Colon (tissue), 2 donors: ENCODE results near the gene CHST2.
"Not testable (repeated sequence)": the region's sequence is repeated elsewhere in the genome, so short reads cannot be mapped to it uniquely, and the experiment has no call there.

Source experiments
- FAIRE-seq: peaks from 2 replicates; lab custom pipeline; 2012; peaks lifted over from hg19 to GRCh38; lab: Jason Lieb, UNC
- donor health status: control.
- donor health status: control.

Gene CHST2

GRCh38 chr3:143119009-143119914 is at the start of gene CHST2:
Gene CHST2 (plus strand): TSS chr3:143119771. CDS start chr3:143120817, 1,046 bp downstream.
- FAIRE-seq, result no peak

- FAIRE-seq, result no peak
These were observed 48.5 kb upstream of the CHST2 start for GRCh38 chr3:143070977-143071551.

- no peak for FAIRE-seq
These were observed 47.8 kb upstream of the CHST2 start for GRCh38 chr3:143071776-143072175.

GRCh38 chr3:143072298-143073020 is 47.1 kb upstream of the CHST2 start:
- not testable (repeated sequence) for FAIRE-seq

- FAIRE-seq, result not testable (repeated sequence)
These were observed 46.0 kb upstream of the CHST2 start for GRCh38 chr3:143073541-143073940.

- not testable (repeated sequence) for FAIRE-seq
These were observed 45.6 kb upstream of the CHST2 start for GRCh38 chr3:143073983-143074382.

GRCh38 chr3:143078883-143079282 is 40.7 kb upstream of the CHST2 start:
- FAIRE-seq, result no peak

- no peak for FAIRE-seq
These were observed 39.4 kb upstream of the CHST2 start for GRCh38 chr3:143080196-143080595.

GRCh38 chr3:143081365-143081764 is 38.2 kb upstream of the CHST2 start:
- no peak for FAIRE-seq

GRCh38 chr3:143081844-143082778 is 37.5 kb upstream of the CHST2 start:
- FAIRE-seq, result no peak

- no peak for FAIRE-seq
These were observed 35.8 kb upstream of the CHST2 start for GRCh38 chr3:143083781-143084180.

- no peak for FAIRE-seq
These were observed 34.5 kb upstream of the CHST2 start for GRCh38 chr3:143084856-143085731.

- FAIRE-seq, result no peak
These were observed 30.7 kb upstream of the CHST2 start for GRCh38 chr3:143088835-143089234.

GRCh38 chr3:143089965-143090364 is 29.6 kb upstream of the CHST2 start:
- FAIRE-seq, result no peak

- no peak for FAIRE-seq
These were observed 29.1 kb upstream of the CHST2 start for GRCh38 chr3:143090486-143090885.

- no peak for FAIRE-seq
These were observed 28.4 kb upstream of the CHST2 start for GRCh38 chr3:143090976-143091837.

- FAIRE-seq, result no peak
These were observed 27.4 kb upstream of the CHST2 start for GRCh38 chr3:143092191-143092590.

- FAIRE-seq, result no peak
These were observed 23.8 kb upstream of the CHST2 start for GRCh38 chr3:143095813-143096212.

GRCh38 chr3:143098032-143098764 is 21.4 kb upstream of the CHST2 start:
- FAIRE-seq, result no peak
